Fibroblast of skin of right quadriceps (primary cell): ENCODE results near the gene NCOA1.
"Not testable (repeated sequence)": the region's sequence is repeated elsewhere in the genome, so short reads cannot be mapped to it uniquely, and the experiment has no call there.

Experiments used
- DNase-seq: peaks from one replicate; pipeline ENCODE4 v3.0.0-alpha.2; 2013

Gene NCOA1

DNA sequence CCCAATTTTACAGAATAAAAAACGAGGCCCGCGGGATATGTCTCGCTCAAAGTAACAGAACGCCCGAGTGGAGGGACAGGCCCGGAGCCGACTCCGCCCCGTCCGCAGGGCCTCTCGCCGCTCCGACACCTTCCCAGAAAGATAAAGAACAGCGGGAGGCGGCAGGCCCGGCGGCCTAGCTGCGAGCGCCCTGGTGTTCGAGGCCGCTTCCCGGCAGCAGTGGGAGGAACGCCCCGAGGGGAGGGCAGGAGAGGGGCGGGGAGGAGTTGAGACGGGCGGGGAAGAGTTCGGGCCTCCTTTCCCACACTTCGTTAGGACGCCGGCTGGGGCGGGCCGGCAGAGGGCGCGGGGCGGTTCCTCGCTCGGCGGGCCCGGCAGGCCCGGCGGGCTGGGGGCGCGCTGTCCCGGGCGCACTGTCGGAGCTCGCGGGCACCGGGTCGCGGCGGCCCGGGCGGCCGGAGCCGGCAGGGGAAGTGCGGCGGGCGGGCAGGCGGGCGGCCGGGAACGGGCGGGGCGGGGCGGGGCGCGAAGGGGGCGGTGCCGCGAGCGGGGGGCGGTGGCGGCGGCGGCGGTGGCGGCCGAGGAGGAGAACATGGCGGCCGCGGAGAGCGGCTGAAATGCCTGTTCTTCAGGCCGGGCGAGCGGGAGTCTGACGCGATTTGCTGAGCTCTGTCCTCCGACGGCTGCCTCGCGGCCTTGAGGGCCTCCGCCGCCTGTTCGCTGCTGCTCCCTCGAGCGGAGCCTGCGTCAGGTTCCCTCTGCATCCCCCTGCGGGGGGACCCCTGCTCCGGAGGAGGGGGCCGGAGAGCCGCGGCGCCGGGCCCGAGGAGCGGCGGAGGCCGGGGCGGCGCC, at the start of gene NCOA1:
Gene NCOA1 (plus strand): TSS at position 565 of the 852 bp plus-strand sequence. CDS start 167,424 bp downstream, outside the sequence.
- peak; percentile 90 for DNase-seq

- no peak for DNase-seq
Observed at GRCh38 chr2:24448797-24449196, 42.3 kb upstream of the NCOA1 start.

DNA sequence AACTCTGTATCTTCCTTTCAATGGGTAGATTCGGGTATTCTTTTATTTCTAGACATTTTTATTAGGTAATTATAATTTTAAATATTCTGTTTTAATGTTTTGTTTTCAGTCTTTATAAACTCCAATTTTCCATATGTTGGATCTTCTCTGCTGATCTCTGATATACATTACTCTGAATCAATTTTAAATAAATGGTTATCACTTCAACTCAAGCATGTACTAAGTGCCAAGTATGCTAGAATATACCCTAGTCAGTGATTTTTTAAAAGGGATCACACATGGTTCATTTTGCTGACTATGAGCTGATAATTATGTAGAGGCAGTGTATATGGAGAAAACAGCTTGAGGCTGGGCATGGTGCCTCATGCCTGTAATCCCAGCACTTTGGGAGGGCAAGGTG, 41.7 kb upstream of the NCOA1 start:
- DNase-seq, result no peak

DNA sequence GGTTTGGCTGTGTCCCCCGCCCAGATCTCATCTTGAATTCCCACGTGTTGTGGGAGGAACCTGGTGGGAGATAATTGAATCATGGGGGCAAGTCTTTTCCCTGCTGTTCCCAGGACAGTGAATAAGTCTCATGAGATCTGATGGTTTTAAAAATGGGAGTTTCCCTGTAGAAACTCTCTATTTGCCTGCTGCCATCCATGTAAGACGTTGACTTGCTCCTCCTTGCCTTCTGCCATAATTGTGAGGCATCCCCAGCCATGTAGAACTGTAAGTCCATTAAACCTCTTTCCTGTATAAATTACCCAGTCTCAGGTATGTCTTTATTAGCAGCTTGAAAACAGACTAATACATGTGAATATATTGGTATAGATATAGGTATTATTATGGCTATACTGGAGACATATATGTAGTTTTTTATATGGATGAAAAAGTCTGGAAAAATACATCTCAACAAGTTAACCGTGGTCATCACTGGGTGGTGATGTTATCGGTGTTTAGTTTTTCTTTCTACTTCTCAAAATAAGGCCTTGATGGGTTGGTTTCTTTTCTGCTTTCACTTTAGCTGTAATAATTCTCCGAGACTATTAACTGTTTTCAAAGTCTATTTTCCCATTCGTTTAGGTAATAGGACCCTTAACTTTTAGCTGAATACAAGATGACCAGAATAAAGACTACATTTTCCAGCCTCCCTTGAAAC, 39.1 kb upstream of the NCOA1 start:
- no peak for DNase-seq

DNA sequence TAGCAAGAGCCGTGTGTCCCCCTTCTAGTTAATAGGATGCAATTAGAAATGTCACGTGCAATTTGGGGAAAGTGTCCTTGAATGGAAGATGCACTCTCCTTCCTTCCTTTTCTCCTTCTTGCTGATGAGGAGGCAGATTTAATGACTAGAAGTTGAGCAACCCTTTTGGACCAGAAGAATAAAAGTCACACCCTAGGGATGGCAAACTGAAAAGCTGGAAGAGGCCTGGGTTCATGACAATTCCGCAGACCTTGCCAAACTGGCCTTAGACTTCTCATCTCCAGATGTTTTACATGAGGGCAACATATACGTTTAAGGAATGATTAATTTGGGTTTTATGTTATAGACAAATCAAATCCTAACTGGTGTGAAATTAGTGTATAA, 38.6 kb upstream of the NCOA1 start:
- DNase-seq, result no peak

DNA sequence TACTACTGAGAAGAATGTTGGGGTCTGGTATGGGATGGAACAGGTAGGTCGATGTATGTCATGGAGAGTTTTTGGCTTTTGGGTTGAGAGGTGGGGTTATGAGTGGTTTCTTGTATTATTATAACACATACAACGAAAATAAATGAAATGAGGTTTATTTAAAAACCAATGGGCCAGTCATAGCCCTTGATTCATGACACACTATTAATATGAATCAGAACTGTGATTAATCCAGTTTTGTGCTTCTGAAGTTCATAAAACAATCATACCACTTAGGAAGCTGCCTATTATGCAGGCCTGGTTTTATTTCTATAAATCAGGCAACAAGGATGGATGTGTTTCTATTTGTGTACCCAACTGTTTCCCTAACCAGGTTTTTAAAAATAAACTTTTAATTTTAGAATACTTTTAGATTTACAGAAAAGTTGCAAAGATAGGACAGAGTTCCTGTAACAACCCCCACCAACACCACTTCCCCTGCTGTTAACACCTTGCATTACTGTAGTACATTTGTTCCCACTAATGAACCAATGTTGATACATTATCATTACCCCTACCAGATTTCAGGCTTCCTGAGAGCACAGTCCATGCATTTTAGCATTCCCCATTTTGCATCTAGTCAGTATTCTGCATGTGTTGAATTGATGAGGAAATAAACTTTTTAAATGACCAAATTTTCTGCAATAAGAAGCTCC, 37.5 kb upstream of the NCOA1 start:
- DNase-seq, result no peak

DNA sequence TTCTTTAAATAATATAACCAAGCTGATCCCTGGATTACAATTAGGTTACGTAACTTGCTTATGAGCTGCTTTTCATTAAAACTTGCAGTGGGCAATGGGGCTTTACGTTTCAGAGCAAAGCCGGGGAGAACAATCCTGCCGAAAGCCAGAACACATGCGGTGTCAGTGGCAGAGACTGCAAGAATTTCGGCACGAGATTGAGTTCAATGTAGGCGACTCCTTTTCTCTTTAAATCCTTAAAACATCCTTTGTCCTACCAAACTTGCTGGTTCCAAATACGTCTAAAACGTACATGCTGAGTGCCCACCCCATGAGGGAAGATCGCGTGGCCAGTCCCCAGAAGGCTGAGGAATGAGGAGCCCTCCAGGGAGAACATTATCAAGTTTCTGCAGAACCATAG, 36.8 kb upstream of the NCOA1 start:
- peak; percentile 73 for DNase-seq

GRCh38 chr2:24456599-24457556, 34.2 kb upstream of the NCOA1 start:
- peak; percentile 80 for DNase-seq

DNA sequence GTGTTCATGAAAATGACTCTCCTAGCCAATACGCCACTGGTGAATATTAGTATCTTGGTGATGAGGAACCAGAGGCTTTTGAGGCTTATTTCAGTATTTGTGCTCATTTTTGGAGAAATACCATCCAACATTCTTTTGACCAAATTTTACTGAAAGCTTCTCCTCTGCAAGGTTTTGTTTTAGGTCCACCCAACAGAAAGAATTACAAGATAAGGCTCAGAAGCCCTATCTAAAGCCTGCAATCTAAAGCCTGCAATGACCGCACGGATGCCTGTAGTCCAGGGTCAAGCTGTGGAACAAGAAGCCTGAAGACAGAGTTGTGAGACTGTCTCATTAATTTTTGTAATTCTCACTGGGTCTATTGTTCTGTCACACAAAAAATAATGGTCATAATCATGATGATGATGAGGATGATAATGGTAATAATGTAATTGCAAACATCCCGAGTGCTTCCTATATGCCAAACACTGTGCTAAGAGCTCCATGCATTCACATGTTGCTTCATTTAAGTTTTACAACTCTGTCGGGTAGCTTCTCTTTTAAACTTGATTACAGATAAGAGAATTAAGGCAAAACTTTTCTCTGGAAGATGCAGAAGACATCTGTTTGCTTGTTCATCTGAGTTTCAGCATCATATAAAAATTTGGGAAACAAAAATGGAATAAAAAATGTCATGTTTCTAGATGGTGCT, 33.2 kb upstream of the NCOA1 start:
- DNase-seq, result no peak

GRCh38 chr2:24459224-24460161, 31.6 kb upstream of the NCOA1 start:
- no peak for DNase-seq

DNA sequence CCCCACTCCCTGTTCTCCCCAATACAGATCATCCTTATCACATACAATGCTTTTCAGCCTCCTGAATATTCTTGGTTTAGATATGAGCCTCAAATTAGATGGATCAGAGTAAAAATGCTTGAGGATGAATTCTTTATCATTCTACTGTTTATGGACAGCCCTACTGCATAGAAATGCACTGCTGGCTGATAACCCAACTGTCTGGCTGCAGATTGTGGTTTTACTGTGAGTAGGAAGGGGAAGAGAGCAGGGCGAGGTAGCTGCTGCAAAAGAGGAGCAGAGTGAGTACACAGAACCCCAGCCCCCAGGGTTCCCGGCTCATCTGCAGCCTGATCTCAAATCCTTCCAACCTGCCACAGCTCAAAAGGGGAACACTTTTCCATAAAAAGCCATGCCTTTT, 29.4 kb upstream of the NCOA1 start:
- DNase-seq, result no peak

DNA sequence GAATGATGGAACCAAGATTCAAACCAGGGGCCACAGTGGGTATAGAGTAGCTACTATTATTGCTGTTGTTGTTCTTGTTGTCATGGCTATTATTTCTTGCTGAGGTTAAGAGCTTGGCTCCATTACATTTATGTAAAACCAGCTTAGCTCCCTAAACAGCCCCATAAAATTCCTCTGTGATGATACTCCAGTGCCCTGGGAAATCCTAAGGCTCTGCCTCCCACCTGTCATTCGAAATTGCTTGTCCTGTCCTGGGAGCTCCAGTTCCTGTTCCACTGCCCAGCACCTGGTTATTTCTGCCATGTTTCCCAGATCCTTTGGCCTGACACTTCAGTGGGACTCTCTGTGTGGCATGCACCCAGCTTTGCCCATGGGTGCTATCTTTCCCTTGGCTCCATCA, 27.8 kb upstream of the NCOA1 start:
- DNase-seq, result no peak

- DNase-seq, result no peak
Observed at GRCh38 chr2:24466871-24467870, 23.9 kb upstream of the NCOA1 start.

DNA sequence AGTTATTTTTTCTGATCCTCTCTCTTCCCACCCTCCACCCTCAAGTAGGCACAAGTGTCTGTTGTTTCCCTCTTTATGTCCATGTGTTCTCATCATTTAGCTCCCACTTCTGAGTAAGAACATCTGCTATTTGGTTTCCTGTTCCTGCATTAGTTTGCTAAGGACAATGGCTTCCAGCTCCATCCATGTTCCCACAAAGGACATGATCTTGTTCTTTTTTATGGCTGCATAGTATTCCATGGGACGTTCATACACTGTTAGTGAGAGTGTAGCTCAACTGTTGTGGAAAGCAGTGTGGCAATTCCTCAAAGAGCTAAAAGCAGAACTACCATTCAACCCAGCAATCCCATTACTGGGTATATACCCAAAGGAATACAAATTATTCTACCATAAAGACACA, 22.6 kb upstream of the NCOA1 start:
- DNase-seq, result not testable (repeated sequence)

DNA sequence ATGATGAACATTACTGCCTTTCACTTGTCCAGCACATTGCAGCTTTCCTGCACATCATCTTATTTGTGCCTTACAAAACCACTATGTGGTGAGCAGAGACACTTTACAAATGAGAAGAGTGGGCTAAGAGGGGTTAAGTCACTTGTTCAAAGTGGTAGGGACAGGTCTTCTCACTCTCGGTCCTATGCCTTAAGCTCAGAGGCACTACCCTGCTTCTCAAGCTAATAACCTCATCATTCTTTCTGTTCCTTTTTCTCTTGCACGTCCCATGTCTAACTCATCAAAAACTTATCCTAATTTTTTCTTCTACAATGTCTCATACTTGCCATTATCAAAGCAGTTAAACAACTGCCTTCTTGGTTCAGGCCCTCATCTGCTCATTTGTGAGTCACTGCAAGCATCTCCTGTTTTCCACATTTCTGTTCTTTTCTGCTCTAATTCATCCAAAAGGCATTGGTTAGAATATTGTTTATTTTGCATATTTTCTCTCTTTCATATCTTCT, 21.9 kb upstream of the NCOA1 start:
- DNase-seq, result no peak

DNA sequence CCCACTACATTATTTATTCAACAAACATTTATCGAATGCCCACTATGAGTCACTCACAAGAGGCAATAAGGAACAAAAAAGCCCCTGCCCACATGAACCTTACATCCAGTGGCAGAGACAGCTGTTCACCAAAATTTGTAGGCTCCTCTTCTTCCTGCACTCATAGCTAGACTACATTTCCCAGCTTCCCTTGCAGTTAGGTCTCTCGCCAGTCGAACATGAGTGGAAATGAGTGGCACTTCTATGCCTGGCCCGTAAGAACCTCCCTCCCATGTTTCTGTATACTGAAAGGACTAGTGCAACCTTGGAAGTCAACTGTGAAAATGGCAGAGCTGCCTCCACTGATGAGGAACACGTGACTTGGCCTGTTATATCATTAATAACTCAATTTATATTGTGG, 19.4 kb upstream of the NCOA1 start:
- no peak for DNase-seq

DNA sequence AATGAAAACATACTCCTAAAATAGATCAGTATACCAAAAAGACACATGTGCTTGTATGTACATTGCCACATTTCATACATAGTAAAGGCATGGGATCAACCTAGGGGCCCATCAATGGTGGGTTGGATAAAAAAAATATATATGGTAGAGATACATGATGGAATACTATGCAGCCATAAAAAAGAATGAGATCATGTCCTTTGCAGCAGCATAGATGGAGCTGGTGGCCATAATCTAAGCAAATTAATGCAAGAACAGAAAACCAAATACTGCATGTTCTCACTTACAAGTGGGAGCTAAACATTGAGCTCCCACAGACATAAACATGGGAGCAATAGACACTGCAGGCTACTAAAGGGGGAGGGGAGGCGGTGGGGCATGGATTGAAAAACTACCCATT, 18.6 kb upstream of the NCOA1 start:
- DNase-seq, result no peak

DNA sequence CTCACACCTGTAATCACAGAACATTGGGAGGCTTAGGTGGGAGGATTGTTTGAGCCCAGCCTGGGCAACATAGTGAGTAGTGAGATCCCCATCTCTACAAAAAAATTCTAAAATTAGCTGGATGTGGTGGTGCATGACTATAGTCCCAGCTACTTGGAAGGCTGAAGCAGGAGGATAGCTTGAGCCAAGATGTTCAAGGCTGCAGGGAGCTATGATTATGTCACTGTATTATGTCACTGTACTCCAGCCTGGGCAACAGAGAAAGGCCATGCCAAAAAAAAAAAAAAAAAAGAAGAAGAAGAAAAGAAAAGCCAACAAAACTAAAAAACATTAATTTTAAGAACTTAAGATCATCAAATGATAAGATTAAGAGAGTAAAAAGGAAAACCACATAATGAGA, 17.4 kb upstream of the NCOA1 start:
- no peak for DNase-seq

DNA sequence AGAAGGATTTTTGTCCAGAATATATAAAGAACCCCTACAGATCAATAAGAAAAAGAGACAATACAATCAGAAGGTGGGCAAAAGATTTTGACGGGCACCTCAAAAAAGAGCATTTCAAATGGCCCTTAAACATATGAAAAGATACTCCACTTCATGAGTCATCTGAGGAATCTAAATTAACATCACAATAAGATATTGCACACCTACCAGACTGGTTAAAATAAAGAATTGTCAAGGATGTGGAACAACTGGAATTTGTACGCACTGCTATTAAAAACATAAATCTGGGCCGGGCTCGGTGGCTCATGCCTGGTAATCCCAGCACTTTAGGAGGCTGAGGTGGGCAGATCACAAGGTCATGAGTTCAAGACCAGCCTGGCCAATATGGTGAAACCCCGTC, 17.0 kb upstream of the NCOA1 start:
- DNase-seq, result no peak
